Upper lobe of right lung (tissue), 1 donor: ENCODE measurements around the gene ZNF460. TPM values are rescaled to one million over a fixed set of nuclear protein-coding genes. Genes with fewer than 3 reads are reported as not detected.

Experiments used
- ATAC-seq: fragments of 200-7000 bp; cut with Tn5 transposase; one replicate; pipeline ENCODE4 v1.9.1; 2020; ENCODE audit warnings: mild to moderate bottlenecking, moderate library complexity
- DNase-seq: peaks from one replicate; pipeline ENCODE4 v3.0.0-alpha.2; 2020
- H3K27ac ChIP-seq: fragments of 200-600 bp; one replicate; pipeline ENCODE4 v1.8.0; 2022
- H3K27me3 ChIP-seq: fragments of 200-600 bp; one replicate; pipeline ENCODE4 v1.8.0; 2022; ENCODE audit warnings: mild to moderate bottlenecking
- H3K36me3 ChIP-seq: fragments of 200-600 bp; one replicate; pipeline ENCODE4 v1.8.0; 2022
- H3K4me1 ChIP-seq: fragments of 200-600 bp; one replicate; pipeline ENCODE4 v1.8.0; 2022
- H3K4me3 ChIP-seq: fragments of 200-600 bp; one replicate; pipeline ENCODE4 v1.8.0; 2022; ENCODE audit warnings: mild to moderate bottlenecking
- H3K9me3 ChIP-seq: fragments of 200-600 bp; one replicate; pipeline ENCODE4 v1.8.0; 2022
- CTCF ChIP-seq: fragments of 200-600 bp; IDR thresholded peaks from one replicate; pipeline ENCODE4 v1.8.0; 2022; ENCODE audit warnings: antibody characterized with exemption
- intact Hi-C: fragments of 100-400 bp; cut with DNase I; formaldehyde crosslinking; loops from one replicate; pipeline ENCODE4 v1.11.0; 2022
- total RNA-seq: library from RNA; stranded (reverse); fragmentation: NEBNext Ultra II Directional; extraction: Animal tissue kit (Norgen Biotek cat#: 25700); gene quantifications from one replicate; pipeline ENCODE4 v1.2.1, GENCODE V29; 2021
- donor health status: DM: no; HTN: yes; CAD: no; lungs with severe emphysema.

The ZNF460 gene
- total RNA-seq, 1 donor from 2014 or later: 54.5 TPM

- Histone ChIP-seq H3K4me1 (peaks cover 25% of the 10 kb centered on the region), H3K4me3 (peak overlapping the region; percentile 93), H3K27ac (no peak overlapping the region), H3K9me3 (no peaks in the 10 kb centered on the region), H3K27me3 (no peaks in the 10 kb centered on the region), H3K36me3 (peaks cover 33% of the 10 kb centered on the region)
- ATAC-seq (no peak), DNase-seq (no peak)
- intact Hi-C loops: no loop called here
- TF ChIP-seq CTCF: no peak
These were observed 1.8 kb downstream of the ZNF460 start for GRCh38 chr19:57282011-57282643.

GRCh38 chr19:57288373-57288772 lies 8.1 kb downstream of the ZNF460 start:
- Histone ChIP-seq H3K36me3 (peaks cover 90% of the 10 kb centered on the region), H3K9me3 (peaks cover 21% of the 10 kb centered on the region), H3K27me3 (no peaks in the 10 kb centered on the region), H3K27ac (no peak overlapping the region), H3K4me1 (no peaks in the 10 kb centered on the region), H3K4me3 (no peak overlapping the region)
- ATAC-seq: no peak
- intact Hi-C loops: no loop called here
- no peak for DNase-seq
- no peak for TF ChIP-seq CTCF

GRCh38 chr19:57290970-57291369 lies 10.7 kb downstream of the ZNF460 start:
- H3K4me1 ChIP-seq: no peaks in the 10 kb centered on the region
- intact Hi-C loops: no loop called here
- no peak for TF ChIP-seq CTCF
- H3K27ac ChIP-seq: no peak overlapping the region
- no peak overlapping the region for H3K4me3 ChIP-seq
- peaks cover 90% of the 10 kb centered on the region for H3K36me3 ChIP-seq
- ATAC-seq (no peak), DNase-seq (no peak)
- no peaks in the 10 kb centered on the region for H3K27me3 ChIP-seq
- H3K9me3 ChIP-seq: peaks cover 34% of the 10 kb centered on the region

- ATAC-seq: no peak
- no peak overlapping the region for H3K27ac ChIP-seq
- intact Hi-C loops: no loop called here
- no peak for TF ChIP-seq CTCF
- H3K27me3 ChIP-seq: no peaks in the 10 kb centered on the region
- H3K4me3 ChIP-seq: no peak overlapping the region
- H3K4me1 ChIP-seq: no peaks in the 10 kb centered on the region
- peaks cover 34% of the 10 kb centered on the region for H3K9me3 ChIP-seq
- peaks cover 83% of the 10 kb centered on the region for H3K36me3 ChIP-seq
- DNase-seq: no peak
These were observed 12.3 kb downstream of the ZNF460 start for GRCh38 chr19:57292547-57292946.

- Histone ChIP-seq H3K27me3 (no peaks in the 10 kb centered on the region), H3K4me1 (no peaks in the 10 kb centered on the region), H3K36me3 (peaks cover 76% of the 10 kb centered on the region), H3K9me3 (peaks cover 34% of the 10 kb centered on the region), H3K27ac (no peak overlapping the region), H3K4me3 (no peak overlapping the region)
- intact Hi-C loops: no loop called here
- DNase-seq: no peak
- TF ChIP-seq CTCF: no peak
- no peak for ATAC-seq
These were observed 13.4 kb downstream of the ZNF460 start for GRCh38 chr19:57293719-57294118.

- peak; percentile 57 for ATAC-seq
- H3K27ac ChIP-seq: no peak overlapping the region
- intact Hi-C loops: no loop called here
These were observed 21.8 kb downstream of the ZNF460 start for GRCh38 chr19:57302020-57302465.

More at GRCh38 chr19:57302020-57302465, 21.8 kb downstream of the ZNF460 start:
- peaks cover 49% of the 10 kb centered on the region for H3K36me3 ChIP-seq
- no peak for TF ChIP-seq CTCF
- H3K9me3 ChIP-seq: no peaks in the 10 kb centered on the region
- H3K27me3 ChIP-seq: no peaks in the 10 kb centered on the region
- peaks cover 6% of the 10 kb centered on the region for H3K4me1 ChIP-seq
- DNase-seq: no peak
- no peak overlapping the region for H3K4me3 ChIP-seq
